CD4-positive, alpha-beta T cell (primary cell): Measurements from ENCODE around the gene DTX3. TPM values are rescaled to one million over a fixed set of nuclear protein-coding genes. Genes with fewer than 3 reads are reported as not detected.
"Not testable (repeated sequence)": the region's sequence is repeated elsewhere in the genome, so short reads cannot be mapped to it uniquely, and the experiment has no call there.

Experiments used
- ATAC-seq: fragments of 200-7000 bp; cut with Tn5 transposase; one replicate; pipeline ENCODE4 v1.10.0; 2022; ENCODE audit warnings: mild to moderate bottlenecking; ENCODE audit not compliant: poor library complexity
- CTCF ChIA-PET: fragments of 350-600 bp; sonication (Branson Sonifier 250); formaldehyde crosslinking; loops from one replicate; lab custom pipeline; 2021; ENCODE audit warnings: antibody characterized with exemption, inconsistent platforms; lab: Charles Lee
- POLR2A ChIA-PET: fragments of 350-600 bp; sonication (Branson Sonifier 250); formaldehyde crosslinking; loops from one replicate; lab custom pipeline; 2021; ENCODE audit warnings: antibody characterized with exemption, inconsistent platforms; lab: Charles Lee
- DNase-seq, 14 experiments: peaks; one replicate each; pipeline ENCODE4 v3.0.0-alpha.2; 2013 to 2020; ENCODE audit warnings: mixed read lengths in 2 of 14
- H3K27ac ChIP-seq, 2 donors: one replicate each; pipeline versions ENCODE4 v1.5.1 to v1.7.0; 2013; ENCODE audit warnings: low read length in 2 of 2, low read depth in 1 of 2, mild to moderate bottlenecking in 1 of 2
- H3K27me3 ChIP-seq, 2 experiments: 1 replicate in 1 of 2; 2 replicates in 1 of 2; pipeline versions ENCODE4 v1.6.1 to v1.7.0; 2013; ENCODE audit warnings: low read length in 2 of 2, control low read depth in 1 of 2, mild to moderate bottlenecking in 1 of 2, moderate library complexity in 1 of 2; ENCODE audit not compliant: insufficient read depth in 2 of 2, control insufficient read depth in 1 of 2
- H3K36me3 ChIP-seq: one replicate; pipeline ENCODE4 v1.6.1; 2013; ENCODE audit warnings: low read length, control low read depth; ENCODE audit not compliant: insufficient read depth
- H3K4me1 ChIP-seq: one replicate; pipeline ENCODE4 v1.6.1; 2013; ENCODE audit warnings: low read length, control low read depth; ENCODE audit not compliant: insufficient read depth
- H3K4me3 ChIP-seq: one replicate; pipeline ENCODE4 v1.5.1; 2013; ENCODE audit warnings: mild to moderate bottlenecking, low read length, moderate library complexity
- H3K9me3 ChIP-seq, 2 experiments: 1 replicate in 1 of 2; 2 replicates in 1 of 2; pipeline versions ENCODE4 v1.6.1 to v1.7.0; 2013; ENCODE audit warnings: low read length in 2 of 2, mild to moderate bottlenecking in 2 of 2, control low read depth in 1 of 2, moderate library complexity in 1 of 2; ENCODE audit not compliant: control insufficient read depth in 1 of 2, insufficient read depth in 1 of 2
- H3K27ac Mint-ChIP-seq: one replicate; pipeline ENCODE4 v1.8.0; 2020; ENCODE audit warnings: mixed read lengths
- H3K27me3 Mint-ChIP-seq: one replicate; pipeline ENCODE4 v1.8.0; 2021; ENCODE audit warnings: mixed read lengths
- H3K36me3 Mint-ChIP-seq: one replicate; pipeline ENCODE4 v1.8.0; 2021; ENCODE audit warnings: low read depth, mixed read lengths
- H3K4me1 Mint-ChIP-seq: one replicate; pipeline ENCODE4 v1.8.0; 2021; ENCODE audit warnings: low read depth, mixed read lengths
- H3K4me3 Mint-ChIP-seq: one replicate; pipeline ENCODE4 v1.8.0; 2020; ENCODE audit warnings: mild to moderate bottlenecking, mixed read lengths
- H3K9me3 Mint-ChIP-seq: one replicate; pipeline ENCODE4 v1.8.0; 2020; ENCODE audit warnings: mixed read lengths
- intact Hi-C, 2 experiments: fragments of 100-400 bp; cut with DNase I in 1 of 2; cut with micrococcal nuclease in 1 of 2; formaldehyde crosslinking; loops; one replicate each; pipeline versions ENCODE4 v1.15.1 to v1.9.0; 2023 to 2025; cut with DNase I, micrococcal nuclease
- total RNA-seq, 174 experiments: library from RNA in 2 of 174; stranded (reverse) in 2 of 174; gene quantifications; one replicate each; pipeline ENCODE4 v1.2.3 and lab custom pipeline; 2021 to 2026
- TF ChIP-seq, protein P1 (sequence below): fragments of 200-600 bp; IDR thresholded peaks from one replicate; pipeline ENCODE4 v1.8.0; 2022; ENCODE audit warnings: antibody characterized with exemption, mild to moderate bottlenecking

DTX3 gene
- total RNA-seq, 2 experiments from 2014 or later, result 28.6 to 29.4 TPM

DNA sequence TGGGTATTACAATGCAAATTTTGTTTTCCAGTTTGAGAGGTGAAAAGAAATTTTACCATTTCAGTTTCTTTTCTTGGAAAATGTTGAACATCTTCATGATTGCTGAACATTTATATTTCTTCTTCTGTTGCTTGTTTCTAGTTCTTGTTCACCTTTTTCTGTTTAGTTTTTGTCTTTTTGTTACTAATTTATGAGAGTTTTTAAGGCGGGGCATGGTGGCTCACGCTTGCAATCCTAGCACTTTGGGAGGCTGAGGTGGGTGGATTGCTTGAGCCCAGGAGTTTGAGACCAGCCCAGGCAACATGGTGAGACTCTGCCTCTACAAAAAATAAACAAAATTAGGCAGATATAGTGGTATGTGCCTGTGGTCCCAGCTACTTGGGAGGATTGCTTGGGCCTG, 44.1 kb upstream of the DTX3 start:
- ChIA-PET CTCF (no interaction called here), POLR2A (no interaction called here)
- intact Hi-C loops, result no loop called here

DNA sequence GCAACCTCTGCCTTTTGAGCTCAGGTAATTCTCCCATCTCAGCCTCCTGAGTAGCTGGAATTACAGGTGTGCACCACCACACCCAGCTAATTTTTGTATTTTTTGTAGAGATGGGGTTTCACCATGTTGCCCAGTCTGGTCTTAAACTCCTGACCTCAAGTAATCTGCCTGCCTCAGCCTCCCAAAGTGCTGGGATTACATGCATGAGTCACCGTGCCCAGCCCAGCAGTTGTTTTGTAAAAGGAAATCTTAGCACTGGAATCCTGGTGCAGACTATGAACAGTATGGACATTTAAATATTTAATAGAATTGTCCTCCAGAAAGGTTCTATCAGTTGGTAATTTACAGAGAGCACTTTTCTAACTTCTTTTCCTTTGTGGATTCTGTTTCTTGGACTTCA, 43.5 kb upstream of the DTX3 start:
- H3K4me3 Mint-ChIP-seq, H3K27me3 ChIP-seq, POLR2A ChIA-PET, H3K36me3 Mint-ChIP-seq, ATAC-seq, DNase-seq, H3K27ac ChIP-seq, H3K9me3 Mint-ChIP-seq, CTCF ChIA-PET, H3K27ac Mint-ChIP-seq, H3K36me3 ChIP-seq, H3K4me3 ChIP-seq, H3K4me1 Mint-ChIP-seq, H3K9me3 ChIP-seq, intact Hi-C loops, H3K4me1 ChIP-seq: not testable (repeated sequence)
- peaks cover 11% of the 10 kb centered on the region for H3K27me3 Mint-ChIP-seq

More for the DNA sequence above, 44.1 kb upstream of the DTX3 start:
- TF ChIP-seq, protein P1, sequence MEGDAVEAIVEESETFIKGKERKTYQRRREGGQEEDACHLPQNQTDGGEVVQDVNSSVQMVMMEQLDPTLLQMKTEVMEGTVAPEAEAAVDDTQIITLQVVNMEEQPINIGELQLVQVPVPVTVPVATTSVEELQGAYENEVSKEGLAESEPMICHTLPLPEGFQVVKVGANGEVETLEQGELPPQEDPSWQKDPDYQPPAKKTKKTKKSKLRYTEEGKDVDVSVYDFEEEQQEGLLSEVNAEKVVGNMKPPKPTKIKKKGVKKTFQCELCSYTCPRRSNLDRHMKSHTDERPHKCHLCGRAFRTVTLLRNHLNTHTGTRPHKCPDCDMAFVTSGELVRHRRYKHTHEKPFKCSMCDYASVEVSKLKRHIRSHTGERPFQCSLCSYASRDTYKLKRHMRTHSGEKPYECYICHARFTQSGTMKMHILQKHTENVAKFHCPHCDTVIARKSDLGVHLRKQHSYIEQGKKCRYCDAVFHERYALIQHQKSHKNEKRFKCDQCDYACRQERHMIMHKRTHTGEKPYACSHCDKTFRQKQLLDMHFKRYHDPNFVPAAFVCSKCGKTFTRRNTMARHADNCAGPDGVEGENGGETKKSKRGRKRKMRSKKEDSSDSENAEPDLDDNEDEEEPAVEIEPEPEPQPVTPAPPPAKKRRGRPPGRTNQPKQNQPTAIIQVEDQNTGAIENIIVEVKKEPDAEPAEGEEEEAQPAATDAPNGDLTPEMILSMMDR, result no peak
- Mint-ChIP-seq H3K36me3 (no peaks in the 10 kb centered on the region), H3K4me1 (no peaks in the 10 kb centered on the region), H3K4me3 (no peak overlapping the region), H3K27ac (no peak overlapping the region), H3K27me3 (peaks cover 11% of the 10 kb centered on the region), H3K9me3 (no peaks in the 10 kb centered on the region)
- DNase-seq (no peak), ATAC-seq (no peak)
- H3K36me3 ChIP-seq, result no peaks in the 10 kb centered on the region
- no peaks in the 10 kb centered on the region for H3K9me3 ChIP-seq
- H3K27ac ChIP-seq, result no peak overlapping the region
- no peak overlapping the region for H3K4me3 ChIP-seq
- H3K4me1 ChIP-seq, result no peaks in the 10 kb centered on the region
- H3K27me3 ChIP-seq, result no peaks in the 10 kb centered on the region

DNA sequence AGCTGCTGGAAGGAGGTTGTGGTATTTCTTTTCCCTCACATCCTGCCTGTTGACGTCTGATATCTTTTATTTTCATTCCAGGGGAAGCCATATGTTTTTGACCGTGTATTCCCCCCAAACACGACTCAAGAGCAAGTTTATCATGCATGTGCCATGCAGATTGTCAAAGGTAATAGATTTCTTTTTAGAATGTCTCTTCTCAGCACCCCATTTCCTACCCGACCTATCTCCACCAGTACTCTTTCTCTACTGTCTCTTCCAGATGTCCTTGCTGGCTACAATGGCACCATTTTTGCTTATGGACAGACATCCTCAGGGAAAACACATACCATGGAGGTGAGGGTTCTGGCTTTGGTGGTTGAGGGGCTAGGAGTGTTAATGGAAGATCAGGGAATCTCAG, 41.3 kb upstream of the DTX3 start:
- CTCF ChIA-PET, result no interaction called here
- H3K9me3 Mint-ChIP-seq, result no peaks in the 10 kb centered on the region
- H3K27ac Mint-ChIP-seq, result no peak overlapping the region
- no peak overlapping the region for H3K4me3 ChIP-seq
- intact Hi-C loops, result no loop called here
- no peak overlapping the region for H3K27ac ChIP-seq
- DNase-seq (no peak), ATAC-seq (no peak)
- no peaks in the 10 kb centered on the region for H3K4me1 Mint-ChIP-seq
- no peak overlapping the region for H3K4me3 Mint-ChIP-seq
- no peaks in the 10 kb centered on the region for H3K4me1 ChIP-seq
- H3K9me3 ChIP-seq, result no peaks in the 10 kb centered on the region
- H3K27me3 Mint-ChIP-seq, result peaks cover 11% of the 10 kb centered on the region
- TF ChIP-seq, protein P1, result no peak
- H3K27me3 ChIP-seq, result no peaks in the 10 kb centered on the region
- H3K36me3 ChIP-seq, result no peaks in the 10 kb centered on the region
- no peaks in the 10 kb centered on the region for H3K36me3 Mint-ChIP-seq
- POLR2A ChIA-PET, result no interaction called here

DNA sequence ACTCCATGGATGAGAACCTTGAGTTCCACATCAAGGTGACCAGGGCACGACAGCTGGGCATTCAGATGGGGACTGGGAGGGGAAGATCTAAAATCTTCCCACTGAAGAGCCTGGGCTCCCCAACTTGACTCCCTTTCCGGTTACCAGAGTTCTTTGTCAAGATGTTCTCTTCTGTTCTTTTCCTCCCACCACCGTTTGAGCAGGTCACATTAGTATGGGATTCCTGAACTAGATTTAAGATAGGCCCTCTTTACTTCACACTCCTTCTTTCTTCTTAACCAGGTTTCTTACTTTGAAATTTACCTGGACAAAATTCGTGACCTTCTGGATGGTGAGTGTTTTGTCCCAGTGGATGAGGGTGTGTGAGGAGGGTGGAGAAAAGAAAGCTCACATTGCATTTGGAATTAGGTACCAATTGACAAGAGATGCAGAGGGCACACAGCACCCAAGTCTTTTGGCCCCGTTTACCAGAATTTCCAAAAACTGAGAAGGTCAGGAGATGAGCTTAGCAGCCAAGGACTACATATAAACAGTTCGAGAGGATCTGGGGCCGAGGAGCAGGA, 40.4 kb upstream of the DTX3 start:
- Histone ChIP-seq H3K27ac (no peak overlapping the region), H3K36me3 (no peaks in the 10 kb centered on the region), H3K27me3 (no peaks in the 10 kb centered on the region), H3K4me1 (no peaks in the 10 kb centered on the region), H3K4me3 (no peak overlapping the region), H3K9me3 (no peaks in the 10 kb centered on the region)
- peaks cover 2% of the 10 kb centered on the region for H3K36me3 Mint-ChIP-seq
- no peaks in the 10 kb centered on the region for H3K9me3 Mint-ChIP-seq
- intact Hi-C loops, result no loop called here
- CTCF ChIA-PET, result no interaction called here
- no peak overlapping the region for H3K4me3 Mint-ChIP-seq
- POLR2A ChIA-PET, result no interaction called here
- H3K27ac Mint-ChIP-seq, result no peak overlapping the region
- ATAC-seq (no peak), DNase-seq (no peak)
- no peaks in the 10 kb centered on the region for H3K4me1 Mint-ChIP-seq
- H3K27me3 Mint-ChIP-seq, result peaks cover 11% of the 10 kb centered on the region
- TF ChIP-seq, protein P1, result no peak
